ENCODE measurements around the gene DNAH17. TPM values are rescaled to one million over a fixed set of nuclear protein-coding genes. Genes with fewer than 3 reads are reported as not detected.

Gene DNAH17
- total RNA-seq, 1 donor from 2014 or later = 2.0 TPM

DNA sequence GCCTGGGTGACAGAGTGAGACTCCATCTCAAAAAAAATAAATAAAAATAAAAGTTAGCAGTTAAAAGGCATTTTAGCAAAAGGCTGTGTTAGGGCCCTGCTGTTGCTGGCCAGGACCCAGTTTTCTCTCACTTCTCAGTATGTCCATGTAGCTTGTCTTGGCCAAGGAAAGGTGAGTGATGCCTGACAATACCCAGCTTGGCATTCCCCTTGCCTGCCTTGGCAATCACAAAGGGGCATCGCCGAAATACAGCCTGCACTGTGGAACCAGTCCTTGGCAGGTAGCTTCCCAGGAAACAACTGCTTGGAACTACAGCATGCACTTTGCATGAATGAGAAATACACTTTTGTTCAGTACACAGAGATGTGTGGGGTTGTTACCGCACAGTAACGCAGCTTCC lies 61.7 kb downstream of the DNAH17 start:
- no peak for DNase-seq (ENCODE audit: extremely low spot score in 2 of 2)
- no peak overlapping the region for H3K4me3 ChIP-seq
- no peaks in the 10 kb centered on the region for H3K36me3 ChIP-seq
- no peaks in the 10 kb centered on the region for H3K27me3 ChIP-seq
- intact Hi-C loops (cut with DNase I) = no loop called here
- H3K27ac ChIP-seq = no peak overlapping the region
- H3K4me1 ChIP-seq = no peaks in the 10 kb centered on the region
- TF ChIP-seq, protein P1, sequence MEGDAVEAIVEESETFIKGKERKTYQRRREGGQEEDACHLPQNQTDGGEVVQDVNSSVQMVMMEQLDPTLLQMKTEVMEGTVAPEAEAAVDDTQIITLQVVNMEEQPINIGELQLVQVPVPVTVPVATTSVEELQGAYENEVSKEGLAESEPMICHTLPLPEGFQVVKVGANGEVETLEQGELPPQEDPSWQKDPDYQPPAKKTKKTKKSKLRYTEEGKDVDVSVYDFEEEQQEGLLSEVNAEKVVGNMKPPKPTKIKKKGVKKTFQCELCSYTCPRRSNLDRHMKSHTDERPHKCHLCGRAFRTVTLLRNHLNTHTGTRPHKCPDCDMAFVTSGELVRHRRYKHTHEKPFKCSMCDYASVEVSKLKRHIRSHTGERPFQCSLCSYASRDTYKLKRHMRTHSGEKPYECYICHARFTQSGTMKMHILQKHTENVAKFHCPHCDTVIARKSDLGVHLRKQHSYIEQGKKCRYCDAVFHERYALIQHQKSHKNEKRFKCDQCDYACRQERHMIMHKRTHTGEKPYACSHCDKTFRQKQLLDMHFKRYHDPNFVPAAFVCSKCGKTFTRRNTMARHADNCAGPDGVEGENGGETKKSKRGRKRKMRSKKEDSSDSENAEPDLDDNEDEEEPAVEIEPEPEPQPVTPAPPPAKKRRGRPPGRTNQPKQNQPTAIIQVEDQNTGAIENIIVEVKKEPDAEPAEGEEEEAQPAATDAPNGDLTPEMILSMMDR (IDR thresholded peaks at IDR 0.05) = no peak
- no peak for TF ChIP-seq POLR2AphosphoS5 (IDR thresholded peaks at IDR 0.05; ENCODE audit: insufficient read depth in 1 of 2, low read depth in 1 of 2)
- TF ChIP-seq POLR2A (IDR thresholded peaks at IDR 0.05) = no peak
- H3K9me3 ChIP-seq = no peaks in the 10 kb centered on the region

DNA sequence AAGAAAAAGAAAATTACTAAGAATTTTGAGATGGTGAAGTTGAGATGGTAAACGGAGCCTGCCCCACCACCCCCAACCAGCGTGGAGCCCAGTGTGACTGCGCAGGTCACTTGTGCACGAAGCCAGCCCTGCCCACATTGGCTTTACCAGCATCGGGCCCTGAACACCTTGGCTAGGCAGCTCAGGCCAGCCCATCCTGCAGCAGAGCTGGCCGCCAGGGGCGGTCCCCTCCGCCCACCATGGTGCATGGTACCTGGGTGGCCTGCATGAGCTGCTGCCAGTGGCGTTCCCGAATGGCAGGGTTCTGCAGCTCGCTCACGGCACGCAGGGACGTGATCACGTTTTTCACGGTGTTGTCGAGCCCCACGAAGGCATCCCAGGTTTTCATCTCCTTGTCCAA lies 62.7 kb downstream of the DNAH17 start:
- H3K4me1 ChIP-seq = no peaks in the 10 kb centered on the region
- no peaks in the 10 kb centered on the region for H3K27me3 ChIP-seq
- H3K27ac ChIP-seq = no peak overlapping the region
- no peak for DNase-seq (ENCODE audit: extremely low spot score in 2 of 2)
- H3K9me3 ChIP-seq = no peaks in the 10 kb centered on the region
- intact Hi-C loops (cut with DNase I) = no loop called here
- TF ChIP-seq POLR2AphosphoS5 (IDR thresholded peaks at IDR 0.05; ENCODE audit: insufficient read depth in 1 of 2, low read depth in 1 of 2) = no peak
- TF ChIP-seq, protein P1 (IDR thresholded peaks at IDR 0.05) = no peak
- no peaks in the 10 kb centered on the region for H3K36me3 ChIP-seq
- H3K4me3 ChIP-seq = no peak overlapping the region

DNA sequence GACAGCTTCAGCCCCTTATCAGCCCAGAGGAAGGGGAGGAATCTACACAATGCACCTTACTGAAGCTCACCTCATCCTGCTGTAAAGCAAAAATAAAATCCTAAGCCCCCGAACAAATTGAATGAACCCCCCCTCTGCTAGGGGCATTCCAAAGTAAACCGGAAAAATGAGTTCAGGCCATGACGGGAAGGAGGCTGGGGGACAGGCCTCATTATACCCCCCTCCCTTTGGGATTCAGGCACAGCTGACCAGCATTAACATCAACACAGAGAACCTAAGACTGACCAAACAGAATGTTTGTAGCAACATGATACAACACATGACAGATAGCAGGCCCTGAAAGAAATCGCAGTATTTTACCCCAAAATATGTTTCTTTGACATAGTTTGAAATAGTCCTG lies 64.2 kb downstream of the DNAH17 start:
- no peak for DNase-seq (ENCODE audit: extremely low spot score in 2 of 2)
- H3K27me3 ChIP-seq = no peaks in the 10 kb centered on the region
- no peak overlapping the region for H3K4me3 ChIP-seq
- H3K9me3 ChIP-seq = no peaks in the 10 kb centered on the region
- H3K36me3 ChIP-seq = no peaks in the 10 kb centered on the region
- H3K4me1 ChIP-seq = no peaks in the 10 kb centered on the region
- intact Hi-C loops (cut with DNase I) = no loop called here
- TF ChIP-seq POLR2AphosphoS5 (IDR thresholded peaks at IDR 0.05; ENCODE audit: insufficient read depth in 1 of 2, low read depth in 1 of 2) (no peak), POLR2A (IDR thresholded peaks at IDR 0.05) (no peak)
- TF ChIP-seq, protein P1 (IDR thresholded peaks at IDR 0.05) = no peak
- no peak overlapping the region for H3K27ac ChIP-seq

DNA sequence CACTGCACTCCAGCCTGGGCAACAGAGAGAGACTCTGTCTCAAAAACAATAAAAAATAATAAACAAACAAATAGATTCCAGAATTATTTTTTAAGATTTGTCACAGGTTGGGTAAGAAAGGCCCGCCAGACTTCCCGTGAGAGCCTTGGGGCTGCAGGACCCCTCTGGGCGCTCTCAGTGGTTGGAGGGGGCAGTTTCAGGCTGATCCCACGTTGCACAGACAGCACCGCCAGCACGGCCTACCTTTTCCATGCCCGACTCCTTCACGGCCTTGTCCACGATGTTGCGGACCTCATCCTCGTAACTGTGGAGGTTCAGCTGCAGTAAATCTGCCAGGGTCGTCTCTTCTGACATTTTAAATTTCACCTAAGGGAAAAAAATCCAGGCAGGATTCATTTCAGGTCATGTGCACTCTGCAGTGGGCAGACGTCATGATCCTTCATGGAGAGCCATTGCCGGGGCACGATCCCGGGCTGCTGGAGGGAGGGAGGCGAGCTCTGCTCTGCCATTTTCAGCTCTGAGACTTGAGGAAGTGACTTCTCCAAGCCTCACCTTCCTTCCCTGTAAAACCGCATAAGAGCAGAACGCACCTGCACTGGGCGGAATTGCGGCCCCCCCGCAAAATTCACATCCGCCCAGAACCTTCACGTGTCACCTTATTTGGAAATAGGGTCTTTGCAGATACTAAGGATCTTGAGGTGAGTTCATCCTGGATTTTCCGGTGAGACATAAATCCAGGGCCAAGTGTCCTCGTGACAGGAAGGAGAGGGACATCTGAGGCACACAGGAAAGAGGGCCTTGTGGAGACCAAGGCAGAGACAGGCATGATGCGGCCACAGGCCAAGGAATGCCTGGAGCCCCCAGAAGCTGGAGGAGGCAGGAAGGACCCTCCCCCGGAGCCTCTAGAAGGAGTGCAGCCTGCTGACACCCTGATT lies 66.8 kb downstream of the DNAH17 start:
- Histone ChIP-seq H3K36me3 (no peaks in the 10 kb centered on the region), H3K27me3 (no peaks in the 10 kb centered on the region), H3K4me1 (no peaks in the 10 kb centered on the region), H3K9me3 (no peaks in the 10 kb centered on the region), H3K27ac (no peak overlapping the region), H3K4me3 (no peak overlapping the region)
- TF ChIP-seq, protein P1 (IDR thresholded peaks at IDR 0.05) = no peak
- TF ChIP-seq POLR2A (IDR thresholded peaks at IDR 0.05) (no peak), POLR2AphosphoS5 (IDR thresholded peaks at IDR 0.05; ENCODE audit: insufficient read depth in 1 of 2, low read depth in 1 of 2) (no peak)
- DNase-seq (ENCODE audit: extremely low spot score in 2 of 2) = no peak
- intact Hi-C loops (cut with DNase I) = no loop called here

DNA sequence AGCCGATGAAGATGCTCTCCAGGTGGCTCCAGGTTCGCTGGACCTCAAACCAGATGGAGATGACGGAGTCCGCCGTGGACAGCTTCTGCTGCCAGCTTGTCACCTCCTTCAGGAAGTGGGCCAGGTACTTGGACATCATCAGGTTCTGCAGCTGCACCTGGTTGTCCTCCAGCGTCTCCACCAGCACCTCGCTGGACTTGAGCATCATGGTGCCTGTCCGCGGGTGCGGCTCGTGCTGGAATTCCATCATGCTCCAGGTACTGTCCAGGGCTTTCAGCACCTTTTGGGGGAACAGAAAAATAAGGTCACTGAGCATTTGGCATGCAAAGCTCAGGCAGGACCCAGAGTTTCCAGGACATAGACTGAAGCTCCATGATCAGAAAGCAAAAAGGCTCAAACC lies 69.7 kb downstream of the DNAH17 start:
- no peak overlapping the region for H3K27ac ChIP-seq
- H3K4me3 ChIP-seq = no peak overlapping the region
- no peaks in the 10 kb centered on the region for H3K9me3 ChIP-seq
- DNase-seq (ENCODE audit: extremely low spot score in 2 of 2) = no peak
- TF ChIP-seq POLR2AphosphoS5 (IDR thresholded peaks at IDR 0.05; ENCODE audit: insufficient read depth in 1 of 2, low read depth in 1 of 2) (no peak), POLR2A (IDR thresholded peaks at IDR 0.05) (no peak)
- TF ChIP-seq, protein P1 (IDR thresholded peaks at IDR 0.05) = no peak
- H3K36me3 ChIP-seq = no peaks in the 10 kb centered on the region
- no peaks in the 10 kb centered on the region for H3K4me1 ChIP-seq
- intact Hi-C loops (cut with DNase I) = no loop called here
- H3K27me3 ChIP-seq = no peaks in the 10 kb centered on the region

Data from vagina (tissue), 2 donors.